HG03039 (cell line): ENCODE data around the gene TRABD.

Experiments
- ATAC-seq: cut with Tn5 transposase; IDR thresholded peaks from one replicate; pipeline ENCODE4 v1.9.1; 2021; ENCODE audit warnings: mild to moderate bottlenecking, moderate library complexity; ENCODE audit not compliant: unreplicated experiment

The TRABD gene

DNA sequence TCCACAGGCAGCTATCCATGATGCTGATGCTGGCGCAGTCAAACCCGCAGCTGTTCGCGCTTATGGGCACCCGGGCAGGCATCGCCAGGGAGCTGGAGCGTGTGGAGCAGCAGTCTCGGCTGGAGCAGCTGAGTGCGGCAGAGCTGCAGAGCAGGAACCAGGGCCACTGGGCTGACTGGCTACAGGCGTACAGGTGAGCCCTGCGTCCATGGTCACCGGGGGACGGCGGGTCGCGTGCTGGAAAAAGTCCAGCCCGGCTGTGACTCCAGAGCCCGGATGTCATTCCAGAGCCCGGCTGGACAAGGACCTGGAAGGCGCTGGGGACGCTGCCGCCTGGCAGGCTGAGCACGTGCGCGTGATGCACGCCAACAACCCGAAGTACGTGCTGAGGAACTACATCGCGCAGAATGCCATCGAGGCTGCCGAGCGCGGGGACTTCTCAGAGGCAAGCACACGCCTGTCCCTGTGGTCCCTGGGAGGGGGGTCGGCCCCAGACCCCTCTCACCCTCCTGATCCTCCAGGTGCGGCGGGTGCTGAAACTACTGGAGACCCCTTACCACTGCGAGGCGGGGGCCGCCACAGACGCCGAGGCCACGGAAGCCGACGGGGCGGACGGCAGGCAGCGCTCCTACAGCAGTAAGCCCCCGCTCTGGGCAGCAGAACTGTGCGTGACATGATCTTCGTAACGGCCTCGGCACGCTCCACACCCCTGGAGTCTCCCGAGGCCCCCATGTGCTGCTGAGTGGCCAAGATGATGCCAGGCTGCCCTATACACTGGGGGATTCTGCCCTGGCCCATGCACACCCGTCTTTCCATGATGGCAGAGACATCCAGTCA is 31.2 kb downstream of the TRABD start:
- no peak for ATAC-seq

DNA sequence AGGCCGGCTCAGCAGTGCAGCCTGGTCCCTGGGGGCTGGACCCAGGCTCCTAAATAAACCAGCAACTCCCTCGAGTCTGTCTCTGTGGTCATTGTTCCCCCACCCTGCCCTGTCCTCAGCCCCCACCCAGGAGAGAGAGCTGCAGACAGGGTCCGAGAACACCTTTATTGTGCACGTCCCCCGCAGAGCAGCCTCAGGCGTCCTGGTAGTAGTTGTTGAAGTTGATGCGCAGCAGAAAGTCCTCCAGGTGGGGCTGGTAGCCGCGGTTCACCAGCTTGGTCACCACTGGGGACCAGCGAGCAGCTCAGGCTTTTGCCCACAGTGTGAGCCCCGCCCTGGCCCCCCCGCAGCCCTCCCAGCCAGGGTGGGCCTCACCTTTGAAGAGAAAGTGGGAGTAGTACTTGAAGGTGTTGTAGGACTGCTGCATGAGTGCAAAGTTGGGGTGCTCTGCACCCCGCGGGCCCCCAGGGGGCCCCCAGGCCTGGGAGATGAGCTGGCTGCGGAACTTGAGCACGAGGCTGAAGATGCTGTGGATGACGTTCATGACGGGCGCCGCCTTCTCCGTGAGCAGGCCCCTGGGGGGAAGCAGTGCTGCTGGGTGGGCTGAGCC is 31.9 kb downstream of the TRABD start:
- no peak for ATAC-seq

DNA sequence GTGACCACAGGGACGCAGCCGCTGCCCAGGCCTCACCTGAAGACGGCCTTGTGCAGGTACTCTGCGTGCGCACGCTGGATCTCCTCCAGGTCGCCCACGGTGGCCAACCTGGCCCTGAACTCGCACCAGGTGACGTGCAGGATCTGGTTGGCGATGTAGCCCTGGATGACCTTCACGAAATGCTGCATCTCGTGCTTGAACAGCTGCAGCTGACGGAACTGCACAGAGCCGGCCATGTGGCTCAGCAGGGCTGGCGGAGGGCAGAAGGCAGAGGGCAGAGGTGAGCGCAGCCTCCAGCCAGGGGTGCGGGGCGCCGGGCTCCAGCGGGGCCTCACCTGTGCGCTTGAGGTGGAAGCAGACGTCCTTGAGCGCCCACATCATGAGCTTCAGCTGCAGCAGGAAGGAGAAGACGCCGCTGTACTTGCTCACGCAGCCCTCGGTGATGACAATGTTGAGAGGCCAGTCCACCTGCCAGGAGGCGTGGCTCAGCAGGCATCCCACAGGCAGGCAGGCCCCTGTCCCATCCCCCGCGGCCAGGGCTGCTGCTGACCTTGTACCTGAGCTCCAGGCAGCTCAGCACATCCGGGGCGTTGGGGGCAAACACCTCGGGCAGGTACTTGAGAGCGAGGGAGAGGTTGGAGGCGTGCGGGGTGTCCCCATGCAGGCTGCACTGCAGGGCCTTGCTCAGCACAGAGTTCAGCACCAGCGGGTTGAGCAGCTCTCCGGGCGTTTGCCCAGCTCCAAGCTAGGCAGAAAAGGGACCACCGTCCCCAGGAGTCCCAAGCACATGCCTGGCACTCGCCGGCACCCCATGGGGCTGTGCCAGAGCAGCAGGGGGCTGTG is 32.7 kb downstream of the TRABD start:
- ATAC-seq: no peak

DNA sequence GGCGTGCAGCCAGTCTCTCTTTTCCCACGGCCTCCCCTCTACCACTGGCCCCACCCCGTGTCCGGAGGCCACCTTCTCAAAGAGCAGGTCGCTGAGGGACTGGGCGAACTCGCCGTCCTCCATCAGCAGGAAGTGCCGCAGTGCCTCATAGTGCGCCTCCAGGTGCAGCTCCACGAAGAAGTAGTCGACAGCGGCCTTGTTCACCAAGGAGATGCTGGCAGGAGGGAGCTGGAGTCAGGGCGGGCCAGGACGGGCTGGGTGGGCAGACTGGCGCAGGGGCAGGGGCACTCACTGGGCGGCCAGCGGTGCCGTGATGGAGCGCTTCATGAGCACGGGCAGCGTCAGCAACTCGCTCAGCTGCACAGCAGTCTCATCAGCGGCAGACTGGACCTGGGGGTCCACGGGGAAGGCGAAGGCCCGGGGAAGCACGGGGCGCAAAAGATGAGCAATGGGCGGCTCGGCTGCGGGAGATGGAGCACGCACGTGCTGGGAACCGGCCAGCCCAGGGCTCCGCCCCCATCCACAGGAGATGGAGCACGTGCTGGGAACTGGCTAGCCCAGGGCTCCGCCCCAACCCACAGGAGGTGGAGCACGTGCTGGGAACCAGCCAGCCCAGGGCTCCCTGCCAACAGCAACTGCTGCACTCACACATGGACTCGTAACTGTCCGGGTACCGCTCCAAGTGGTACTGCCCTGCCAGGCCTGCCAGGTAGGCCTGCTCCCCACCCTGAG is 33.4 kb downstream of the TRABD start:
- no peak for ATAC-seq

DNA sequence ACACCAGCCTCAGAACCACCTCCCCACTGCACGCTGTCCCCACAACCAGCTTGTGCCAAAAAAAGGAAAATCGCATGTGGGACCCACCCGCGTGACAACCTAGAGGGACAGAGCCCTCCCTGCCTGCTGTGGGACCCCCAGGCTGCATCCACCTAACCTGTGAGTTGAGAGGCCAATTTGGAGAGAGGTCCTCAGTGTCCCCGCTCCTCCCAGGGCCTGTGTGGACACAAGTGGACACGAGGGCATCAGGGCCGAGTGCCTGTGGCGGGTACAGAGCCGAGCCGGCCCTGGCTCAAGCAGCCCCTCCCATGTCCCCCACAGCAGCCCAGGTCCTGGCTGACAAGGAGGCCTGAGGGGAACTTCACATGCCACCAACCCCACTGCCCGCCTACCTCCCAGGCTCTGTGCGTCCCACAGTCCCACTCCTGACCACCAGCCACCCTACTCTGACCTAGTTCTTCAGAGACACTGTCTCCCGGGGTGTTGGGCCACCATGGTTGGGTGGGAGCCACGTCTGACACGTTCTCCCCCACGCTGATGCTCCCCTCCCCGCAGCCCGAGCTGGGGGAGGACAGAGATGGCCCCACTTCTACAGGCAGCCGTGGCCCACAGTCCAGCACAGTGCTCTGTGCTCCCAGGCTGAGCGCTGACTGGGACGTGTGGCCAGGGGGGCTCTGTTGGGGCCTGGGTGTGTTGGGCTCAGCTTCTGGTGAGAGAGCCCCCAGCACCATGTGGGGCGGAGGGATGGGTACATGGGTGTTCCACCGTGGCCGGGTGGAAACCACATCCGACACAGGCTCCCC is 34.3 kb downstream of the TRABD start:
- ATAC-seq: no peak

DNA sequence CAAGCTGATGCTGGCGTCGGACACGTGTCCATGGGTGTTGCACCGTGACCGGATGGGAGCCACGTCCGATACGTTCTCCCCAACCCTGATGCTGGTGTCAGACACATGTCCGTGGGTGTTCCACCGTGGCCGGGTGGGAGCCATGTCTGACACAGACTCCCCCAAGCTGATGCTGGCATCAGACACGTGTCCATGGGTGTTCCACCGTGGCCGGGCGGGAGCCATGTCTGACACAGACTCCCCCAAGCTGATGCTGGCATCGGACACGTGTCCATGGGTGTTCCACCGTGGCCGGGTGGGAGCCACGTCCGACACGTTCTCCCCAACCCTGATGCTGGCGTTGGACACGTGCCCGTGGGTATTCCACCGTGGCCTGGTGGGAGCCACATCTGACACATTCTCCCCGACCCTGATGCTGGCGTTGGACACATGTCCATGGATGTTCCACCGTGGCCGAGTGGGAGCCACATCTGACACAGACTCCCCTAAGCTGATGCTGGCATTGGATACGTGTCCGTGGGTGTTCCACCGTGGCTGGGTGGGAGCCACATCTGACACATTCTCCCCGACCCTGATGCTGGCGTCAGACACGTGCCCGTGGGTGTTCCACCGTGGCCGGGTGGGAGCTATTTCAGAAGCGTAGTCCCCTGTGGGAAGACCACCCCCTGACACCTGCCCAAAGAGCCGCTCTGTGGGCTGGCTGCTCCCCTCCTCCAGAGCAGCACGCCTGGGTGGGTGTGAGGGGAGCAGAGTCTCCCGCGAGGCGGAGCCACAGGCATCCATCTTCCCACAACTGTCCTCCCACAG is 35.1 kb downstream of the TRABD start:
- no peak for ATAC-seq

DNA sequence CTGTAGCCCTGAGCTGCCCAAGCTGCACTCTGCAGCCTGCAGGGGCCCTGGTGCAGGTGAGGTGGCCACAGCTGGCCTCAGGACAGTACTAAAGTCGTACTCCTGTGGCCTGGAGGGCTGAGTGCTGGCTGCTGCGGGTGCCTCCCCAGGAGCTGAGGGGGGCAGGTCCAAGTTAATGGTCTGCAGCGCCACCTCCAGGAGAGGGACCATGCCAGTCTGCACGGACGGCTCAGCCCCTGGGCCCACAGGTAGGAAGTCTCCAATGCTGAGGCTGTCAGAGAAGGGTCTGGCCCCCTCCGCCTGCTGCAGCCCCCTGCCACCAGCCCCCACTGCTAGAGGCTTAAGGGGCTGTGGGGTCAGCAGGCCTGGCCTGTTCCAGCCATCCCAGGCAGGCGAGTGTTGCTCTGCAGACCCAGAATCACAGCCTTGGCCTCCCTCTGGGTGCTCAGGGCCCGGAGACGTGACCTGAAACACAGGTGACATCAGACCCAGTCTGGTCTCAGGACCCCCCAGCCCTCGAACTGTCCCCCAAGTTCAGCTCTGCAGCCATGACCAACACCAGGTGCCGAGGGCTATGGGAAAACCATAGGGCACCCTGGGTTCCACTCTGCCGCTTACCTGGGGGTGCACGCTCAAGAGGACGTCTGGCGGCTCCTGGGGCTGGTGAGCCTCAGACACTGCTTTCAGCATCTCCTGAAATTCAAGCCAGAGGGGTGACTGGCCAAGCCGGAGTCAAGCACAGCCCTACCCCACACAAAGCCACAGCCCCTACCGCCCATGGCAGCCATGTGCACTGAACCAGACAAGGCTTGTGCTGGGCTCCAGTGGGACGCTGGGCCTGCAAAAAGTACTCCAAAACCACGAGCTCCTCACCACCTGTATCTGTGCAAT is 35.9 kb downstream of the TRABD start:
- ATAC-seq: no peak

DNA sequence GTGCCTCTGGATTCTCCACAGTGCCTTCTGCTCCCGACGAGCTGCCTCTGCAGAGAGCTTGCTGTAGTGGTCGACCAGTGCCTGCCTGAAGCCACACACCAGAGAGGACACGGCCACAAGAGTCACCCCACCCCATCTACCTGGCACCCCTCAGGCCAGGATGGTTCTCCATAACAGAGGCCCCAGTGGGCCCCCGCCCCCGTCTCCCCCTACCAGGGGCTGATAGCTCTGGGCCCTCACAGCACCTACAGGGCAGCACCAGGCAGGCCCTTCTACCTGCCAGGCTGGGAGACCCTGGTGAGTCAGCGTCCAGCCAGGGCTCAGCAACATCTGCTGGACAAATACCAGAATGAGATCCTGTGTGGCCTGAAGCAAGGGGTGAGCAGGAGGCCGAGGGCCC is 36.8 kb downstream of the TRABD start:
- ATAC-seq: no peak

DNA sequence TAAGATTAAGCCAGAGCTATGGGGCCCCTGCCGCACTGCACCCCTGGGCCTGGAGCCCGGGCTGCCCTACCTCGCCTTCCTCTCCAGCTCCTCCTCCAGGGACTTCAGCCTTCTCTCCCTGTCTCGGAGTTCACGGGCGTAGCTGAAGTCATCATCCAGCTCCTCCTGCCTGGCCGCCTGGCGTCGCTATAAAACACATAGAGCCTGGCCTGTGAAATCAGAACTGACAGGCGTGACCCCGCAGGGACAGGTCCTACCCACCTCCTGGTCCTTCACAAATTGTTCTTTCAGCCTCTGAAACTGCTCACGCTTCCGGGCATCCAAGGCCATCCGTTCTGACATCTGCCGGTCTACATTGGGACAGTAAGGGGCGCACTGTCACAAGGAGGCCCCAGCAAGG is 38.4 kb downstream of the TRABD start:
- ATAC-seq: no peak

DNA sequence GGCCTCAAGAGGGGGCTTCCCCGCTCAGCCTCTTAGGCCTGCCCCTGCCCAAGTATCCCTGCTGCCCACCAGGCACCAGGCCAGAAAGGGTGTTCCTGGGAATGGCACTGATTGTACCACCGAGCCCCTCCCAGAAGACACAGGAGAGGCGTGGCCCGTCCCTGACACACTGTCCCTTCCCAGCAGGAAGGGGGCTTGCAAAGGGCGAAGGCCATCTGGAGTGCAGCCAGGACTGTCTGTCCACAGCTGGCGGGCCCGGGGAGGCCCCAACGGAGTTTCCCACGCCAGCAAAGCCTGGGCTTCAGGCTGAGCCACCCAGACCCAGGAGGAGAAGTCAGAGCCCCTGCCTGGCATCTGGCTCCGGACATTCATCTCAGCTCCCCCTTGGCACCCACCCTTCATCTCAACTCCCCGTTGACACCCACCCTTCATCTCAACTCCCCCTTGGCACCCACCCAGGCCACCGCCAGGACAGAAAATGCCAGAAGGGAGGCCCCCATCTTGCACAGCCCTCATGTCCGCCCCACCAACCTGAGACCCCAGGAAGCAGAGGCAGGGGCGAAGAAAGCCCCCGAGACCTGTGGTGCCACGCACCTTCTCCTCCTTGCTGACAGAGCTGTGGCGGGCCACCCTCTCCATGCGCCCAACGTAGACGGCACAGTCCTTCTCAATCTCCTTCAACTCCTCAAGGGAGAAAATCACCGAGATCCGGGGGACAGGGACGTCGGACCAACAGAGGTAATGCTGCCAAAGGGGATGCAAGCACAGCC is 39.7 kb downstream of the TRABD start:
- ATAC-seq: no peak

DNA sequence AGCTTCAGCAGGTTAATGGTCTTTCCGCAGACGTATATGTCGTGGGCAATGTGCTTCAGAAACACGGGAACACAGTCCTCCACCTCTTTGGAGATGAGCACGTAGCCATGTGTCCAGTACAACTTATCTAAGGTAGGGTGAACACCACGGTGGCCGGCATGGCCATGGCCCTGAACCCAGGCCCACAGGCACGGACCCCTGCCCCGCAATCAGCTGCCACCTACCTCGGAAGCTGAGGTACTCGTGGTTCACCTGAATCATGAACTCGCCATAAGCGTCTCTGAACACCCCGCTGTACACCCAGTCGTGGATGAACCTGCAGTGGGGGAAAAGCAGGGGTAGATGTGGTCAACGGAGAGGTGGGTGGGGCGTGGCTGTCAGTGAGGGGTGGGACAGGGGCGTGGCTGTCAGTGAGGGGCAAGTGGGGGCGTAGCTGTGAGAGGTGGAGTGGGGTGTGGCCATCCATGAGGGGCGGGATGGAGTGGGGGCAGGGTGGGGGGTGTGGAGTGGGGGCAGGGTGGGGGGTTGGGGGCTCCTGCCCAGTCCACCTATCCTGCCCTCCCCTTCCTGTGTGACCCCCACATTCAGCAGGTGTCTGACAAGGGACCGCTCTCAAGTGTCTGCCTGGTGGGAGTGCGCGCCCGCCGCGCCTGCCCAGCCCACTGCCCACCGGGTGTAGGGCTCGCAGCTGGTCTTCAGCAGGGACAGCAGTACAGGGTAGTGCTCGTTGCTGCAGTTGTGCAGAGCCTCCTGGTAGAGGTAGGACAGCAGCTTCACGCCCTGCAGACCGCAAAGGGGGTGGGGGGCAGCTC is 40.6 kb downstream of the TRABD start:
- ATAC-seq: no peak

DNA sequence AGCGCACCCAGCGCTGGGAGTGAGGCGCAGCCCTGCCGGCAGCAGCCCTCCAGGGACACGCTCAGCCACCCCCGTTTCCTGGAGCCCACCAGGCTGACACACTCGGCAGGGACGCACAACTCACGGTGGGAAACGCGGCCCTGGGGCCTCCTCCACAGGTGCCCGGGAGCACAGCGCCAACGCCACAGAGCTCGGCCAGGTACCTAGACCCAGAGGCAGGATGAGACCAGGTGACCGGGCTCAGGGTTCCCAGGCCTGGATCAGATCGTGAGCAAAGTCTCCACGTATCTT is 41.1 kb downstream of the TRABD start:
- no peak for ATAC-seq

DNA sequence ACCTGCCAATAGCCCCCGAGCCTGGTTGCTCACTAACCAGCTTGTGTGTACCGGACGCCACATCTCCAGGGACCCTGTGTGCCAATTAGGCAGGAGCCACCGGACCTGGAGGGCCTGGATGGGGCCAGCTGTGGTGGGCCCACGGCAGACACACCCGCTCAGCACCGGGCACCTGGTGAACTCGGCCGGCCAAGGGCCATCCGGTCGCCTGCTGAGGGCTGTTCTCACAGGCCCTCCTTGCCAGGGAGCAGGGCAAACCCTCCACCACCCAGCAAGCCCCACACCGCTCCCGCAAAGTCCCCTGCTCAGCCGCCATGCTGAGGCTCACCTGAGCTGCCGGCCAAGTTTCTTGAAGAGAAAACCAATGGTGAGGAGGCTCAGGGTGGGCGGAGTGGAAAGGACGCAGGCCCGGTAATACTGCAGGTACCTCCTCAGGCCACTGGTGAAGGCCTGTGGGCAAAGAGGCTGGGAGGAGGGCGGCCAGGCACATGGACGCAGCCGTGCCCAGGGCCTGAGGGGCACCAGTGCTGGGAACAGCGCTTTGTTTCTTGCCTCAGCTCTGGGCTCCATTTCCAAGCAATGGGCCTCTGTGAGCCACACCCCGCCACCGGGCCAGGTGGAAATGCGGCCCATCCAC is 42.0 kb downstream of the TRABD start:
- ATAC-seq: no peak

DNA sequence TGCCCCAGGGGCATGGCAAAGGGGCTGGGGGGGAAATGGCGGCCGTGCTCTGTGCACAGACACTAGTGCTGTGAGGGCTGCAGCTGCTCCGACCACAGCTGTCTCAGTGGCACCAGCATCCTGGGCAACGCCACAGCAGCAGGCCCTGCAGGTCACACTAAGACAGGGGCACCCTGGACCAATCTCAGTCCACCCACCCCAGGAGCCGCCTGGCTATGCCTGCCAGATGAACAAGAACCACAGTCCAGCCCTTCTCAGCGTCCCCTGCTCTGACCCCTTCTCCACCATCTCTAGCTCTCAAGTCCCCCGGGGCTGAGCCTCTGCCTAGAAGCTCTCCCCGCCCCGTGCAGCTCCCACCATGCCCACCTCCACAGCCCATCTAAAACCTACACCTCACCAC is 42.7 kb downstream of the TRABD start:
- no peak for ATAC-seq

DNA sequence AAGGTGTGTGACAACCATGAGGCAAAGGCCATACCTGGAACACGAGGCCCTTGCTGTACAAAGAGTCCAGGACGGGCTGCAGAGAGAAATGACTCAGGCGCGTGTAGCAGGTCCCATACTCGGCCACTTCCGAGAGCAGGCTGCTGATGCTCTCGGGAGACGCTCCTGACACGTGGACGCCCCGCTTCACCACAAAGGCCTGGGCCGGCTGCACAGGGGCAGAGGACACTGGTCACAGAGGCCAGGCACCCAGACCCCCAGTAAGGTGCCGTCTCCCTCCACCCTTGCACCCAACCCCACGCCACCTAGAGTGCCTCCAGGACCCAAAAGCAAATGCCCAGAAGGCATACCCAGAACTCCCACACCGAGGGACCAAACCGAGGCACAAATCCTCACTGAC is 43.7 kb downstream of the TRABD start:
- ATAC-seq: no peak

DNA sequence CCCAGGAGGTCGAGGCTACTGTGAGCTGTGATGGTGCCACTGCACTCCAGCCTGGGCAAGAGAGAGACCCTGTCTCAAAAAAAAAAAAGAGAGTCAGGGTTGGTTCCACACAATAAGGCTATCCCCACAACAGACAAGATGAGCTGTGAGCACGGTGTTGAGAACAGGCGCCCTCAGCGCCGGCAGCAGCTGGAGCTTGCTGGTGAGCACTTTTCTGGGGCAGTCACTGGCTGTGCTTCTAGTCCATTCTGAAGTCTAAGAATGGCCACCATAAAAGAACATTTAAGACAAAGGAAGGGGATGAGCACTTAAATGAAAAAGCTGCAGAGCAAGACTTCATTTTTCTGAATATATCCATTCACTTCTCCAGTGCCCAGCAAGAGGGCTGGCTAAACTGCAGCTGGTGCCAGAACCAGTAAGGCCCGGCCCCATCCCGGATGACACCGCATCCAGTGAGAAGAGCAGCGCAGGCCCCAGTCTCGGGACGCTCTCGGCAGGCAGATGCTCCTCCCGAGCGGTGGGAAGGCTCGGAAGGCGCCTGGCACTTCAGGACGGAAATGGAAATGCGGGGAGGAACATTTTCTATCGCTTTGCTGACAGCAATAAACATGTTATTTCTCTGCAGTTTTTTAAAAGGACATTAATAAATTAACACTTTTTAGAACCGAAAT is 46.9 kb downstream of the TRABD start:
- no peak for ATAC-seq
